Measurements from ENCODE around the gene VPS13A. TPM values are rescaled to one million over a fixed set of nuclear protein-coding genes. Genes with fewer than 3 reads are reported as not detected.
"Not testable (repeated sequence)": the region's sequence is repeated elsewhere in the genome, so short reads cannot be mapped to it uniquely, and the experiment has no call there.

VPS13A gene
- total RNA-seq, 2 donors from 2014 or later, result 42.5 to 54.4 TPM

- ATAC-seq, result no peak
- Histone ChIP-seq H3K36me3 (replicated peaks in 1 of 2; ENCODE audit: insufficient read depth in 1 of 2, low read depth in 2 of 2) (no peaks in the 10 kb centered on the region), H3K4me3 (no peak overlapping the region), H3K27ac (no peak overlapping the region), H3K27me3 (no peaks in the 10 kb centered on the region), H3K4me1 (no peaks in the 10 kb centered on the region), H3K9me3 (no peaks in the 10 kb centered on the region)
- intact Hi-C loops (cut with DNase I), result no loop called here
- WGBS, 2 donors, result 59 to 99% methylated on average over 2 of the region's 2 CpGs
- DNase-seq, result no peak
- TF ChIP-seq CTCF (IDR thresholded peaks at IDR 0.05) (no peak), POLR2A (IDR thresholded peaks at IDR 0.05) (no peak)
Observed at GRCh38 chr9:77237896-77238295, 60.6 kb downstream of the VPS13A start.

- ATAC-seq, result no peak
- 93 to 98% methylated on average over 1 of the region's 1 CpG for WGBS, 2 donors
- Histone ChIP-seq H3K4me1 (no peaks in the 10 kb centered on the region), H3K27ac (no peak overlapping the region), H3K9me3 (no peaks in the 10 kb centered on the region), H3K27me3 (no peaks in the 10 kb centered on the region), H3K4me3 (no peak overlapping the region), H3K36me3 (replicated peaks in 1 of 2; ENCODE audit: insufficient read depth in 1 of 2, low read depth in 2 of 2) (no peaks in the 10 kb centered on the region)
- intact Hi-C loops (cut with DNase I), result no loop called here
- DNase-seq, result no peak
- no peak for TF ChIP-seq POLR2A (IDR thresholded peaks at IDR 0.05)
- TF ChIP-seq CTCF (IDR thresholded peaks at IDR 0.05), result no peak
Observed at GRCh38 chr9:77251050-77251449, 73.7 kb downstream of the VPS13A start.

GRCh38 chr9:77257275-77257674, 79.9 kb downstream of the VPS13A start:
- no peak for DNase-seq
- TF ChIP-seq POLR2A (IDR thresholded peaks at IDR 0.05) (no peak), CTCF (IDR thresholded peaks at IDR 0.05) (no peak)
- Histone ChIP-seq H3K27ac (no peak overlapping the region), H3K4me3 (no peak overlapping the region), H3K36me3 (replicated peaks in 1 of 2; ENCODE audit: insufficient read depth in 1 of 2, low read depth in 2 of 2) (no peaks in the 10 kb centered on the region), H3K4me1 (no peaks in the 10 kb centered on the region), H3K9me3 (no peaks in the 10 kb centered on the region), H3K27me3 (no peaks in the 10 kb centered on the region)
- no peak for ATAC-seq
- intact Hi-C loops (cut with DNase I), result no loop called here
- 96 to 97% methylated on average over 2 of the region's 2 CpGs for WGBS, 2 donors

- Histone ChIP-seq H3K27me3 (no peaks in the 10 kb centered on the region), H3K27ac (no peak overlapping the region), H3K4me1 (no peaks in the 10 kb centered on the region), H3K36me3 (replicated peaks in 1 of 2; ENCODE audit: insufficient read depth in 1 of 2, low read depth in 2 of 2) (no peaks in the 10 kb centered on the region), H3K4me3 (no peak overlapping the region), H3K9me3 (no peaks in the 10 kb centered on the region)
- no peak for TF ChIP-seq POLR2A (IDR thresholded peaks at IDR 0.05)
- TF ChIP-seq CTCF (IDR thresholded peaks at IDR 0.05), result no peak
- DNase-seq, result no peak
- 95% methylated on average over 8 of the region's 8 CpGs for WGBS, 2 donors
- no peak for ATAC-seq
- intact Hi-C loops (cut with DNase I), result no loop called here
Observed at GRCh38 chr9:77261605-77262004, 84.3 kb downstream of the VPS13A start.

GRCh38 chr9:77267762-77268161, 90.4 kb downstream of the VPS13A start:
- H3K4me1 ChIP-seq; DNase-seq; intact Hi-C loops (cut with DNase I); H3K27me3 ChIP-seq; H3K27ac ChIP-seq; H3K4me3 ChIP-seq; H3K9me3 ChIP-seq; H3K36me3 ChIP-seq (replicated peaks in 1 of 2; ENCODE audit: insufficient read depth in 1 of 2, low read depth in 2 of 2); ATAC-seq: not testable (repeated sequence)
- WGBS, 2 donors, result 91 to 100% methylated on average over 4 of the region's 5 CpGs
